Fibroblast of lung (primary cell): ENCODE measurements around the gene DLG2. TPM values are rescaled to one million over a fixed set of nuclear protein-coding genes. Genes with fewer than 3 reads are reported as not detected.

Experiments used
- DNase-seq, 2 donors: peaks; one replicate each; pipeline versions ENCODE4 v3.0.0 to v3.0.0-alpha.2; 2010; ENCODE audit warnings: low read depth in 2 of 2
- H2AFZ ChIP-seq: 2 replicates; pipeline ENCODE4 v1.5.1; 2012; ENCODE audit warnings: low read length, control low read depth, inconsistent platforms
- H3K27ac ChIP-seq: 2 replicates; pipeline ENCODE4 v1.5.1; 2011; ENCODE audit warnings: low read length, control low read depth; ENCODE audit not compliant: insufficient read depth
- H3K27me3 ChIP-seq: 2 replicates; pipeline ENCODE4 v1.5.1; 2011; ENCODE audit warnings: mild to moderate bottlenecking, low read length; ENCODE audit not compliant: control insufficient read depth, insufficient read depth
- H3K36me3 ChIP-seq: 2 replicates; pipeline ENCODE4 v1.5.1; 2011; ENCODE audit warnings: low read length; ENCODE audit not compliant: control insufficient read depth, insufficient read depth
- H3K4me1 ChIP-seq: 2 replicates; pipeline ENCODE4 v1.5.1; 2011; ENCODE audit warnings: low read length; ENCODE audit not compliant: control insufficient read depth, insufficient read depth; ENCODE audit errors: extremely low read depth
- H3K4me2 ChIP-seq: 2 replicates; pipeline ENCODE4 v1.5.1; 2011; ENCODE audit warnings: low read length, control low read depth; ENCODE audit not compliant: insufficient read depth; ENCODE audit errors: extremely low read depth
- H3K4me3 ChIP-seq, 4 experiments: fragments of 200-600 bp in 1 of 4; sonication (generic) in 1 of 4; replicated peaks in 1 of 4; 2 replicates each; pipeline ENCODE4 v1.5.1; 2011 to 2016; ENCODE audit warnings: low read length in 4 of 4, low read depth in 3 of 4, mild to moderate bottlenecking in 3 of 4, control low read depth in 2 of 4, inconsistent platforms in 1 of 4, mixed read lengths in 1 of 4; ENCODE audit not compliant: insufficient read depth in 1 of 4; ENCODE audit errors: control extremely low read depth in 1 of 4
- H3K79me2 ChIP-seq: 2 replicates; pipeline ENCODE4 v1.5.1; 2012; ENCODE audit warnings: mild to moderate bottlenecking, low read length, inconsistent platforms; ENCODE audit not compliant: control insufficient read depth, insufficient read depth
- H3K9ac ChIP-seq: 2 replicates; pipeline ENCODE4 v1.5.1; 2011; ENCODE audit warnings: mild to moderate bottlenecking, low read length, control low read depth; ENCODE audit not compliant: insufficient read depth
- H3K9me3 ChIP-seq: 2 replicates; pipeline ENCODE4 v1.5.1; 2012; ENCODE audit warnings: low read depth, low read length; ENCODE audit not compliant: control insufficient read depth, insufficient read depth
- H4K20me1 ChIP-seq: 2 replicates; pipeline ENCODE4 v1.5.1; 2011; ENCODE audit warnings: low read length; ENCODE audit not compliant: control insufficient read depth, insufficient read depth; ENCODE audit errors: extremely low read depth
- CTCF ChIP-seq, 2 donors: IDR thresholded peaks in 1 of 2; conservative IDR thresholded peaks in 1 of 2; 1 replicate in 1 of 2; 2 replicates in 1 of 2; pipeline ENCODE4 v1.5.1; 2011 to 2012; ENCODE audit warnings: low read length in 2 of 2, control low read depth in 1 of 2, inconsistent platforms in 1 of 2, low read depth in 1 of 2, mild to moderate bottlenecking in 1 of 2
- EZH2 ChIP-seq: IDR thresholded peaks from 2 replicates; pipeline ENCODE4 v1.5.1; 2012; ENCODE audit warnings: low read length, control low read depth, mild to moderate bottlenecking; ENCODE audit errors: missing control alignments
- polyA plus RNA-seq, 2 donors: library from polyadenylated mRNA; depleted of rRNA in 1 of 2; stranded (reverse) in 1 of 2; unstranded in 1 of 2; fragments of >200 nt; gene quantifications; 2 replicates each; pipeline ENCODE4 v1.2.1, GENCODE V29; 2011 to 2012; ENCODE audit warnings: missing spikeins in 1 of 2
- total RNA-seq: library from RNA; depleted of rRNA; stranded (reverse); fragments of >200 nt; gene quantifications from 2 replicates; pipeline ENCODE4 v1.2.1, GENCODE V29; 2014

Gene DLG2
- total and polyA plus RNA-seq, 2 donors (not counting 1 experiment from before 2014, with no cell fraction given): 0.77 to 2.3 TPM

GRCh38 chr11:83725728-83726127 is 1901.4 kb downstream of the DLG2 start:
- no peak overlapping the region for H3K27ac ChIP-seq
- peaks cover 2% of the 10 kb centered on the region for H3K27me3 ChIP-seq
- TF ChIP-seq CTCF (conservative IDR thresholded peaks at IDR 0.05 in 1 of 2, IDR thresholded peaks at IDR 0.05 in 1 of 2; ENCODE audit: low read depth in 1 of 2, low read length in 2 of 2): no peak
- no peak for TF ChIP-seq EZH2
- H3K36me3 ChIP-seq: no peaks in the 10 kb centered on the region
- no peaks in the 10 kb centered on the region for H3K79me2 ChIP-seq
- H3K4me2 ChIP-seq: no peak overlapping the region
- H2AFZ ChIP-seq: no peak overlapping the region
- H3K9ac ChIP-seq: no peak overlapping the region
- H3K4me3 ChIP-seq: no peak overlapping the region
- no peaks in the 10 kb centered on the region for H3K9me3 ChIP-seq
- H3K4me1 ChIP-seq: no peaks in the 10 kb centered on the region
- DNase-seq: peak in 1 of 2 donors; percentile 30
- H4K20me1 ChIP-seq: no peaks in the 10 kb centered on the region

- H3K36me3 ChIP-seq: no peaks in the 10 kb centered on the region
- H3K27me3 ChIP-seq: peaks cover 2% of the 10 kb centered on the region
- TF ChIP-seq EZH2 (no peak), CTCF (conservative IDR thresholded peaks at IDR 0.05 in 1 of 2, IDR thresholded peaks at IDR 0.05 in 1 of 2; ENCODE audit: low read depth in 1 of 2, low read length in 2 of 2) (no peak)
- no peaks in the 10 kb centered on the region for H3K4me1 ChIP-seq
- H3K9ac ChIP-seq: no peak overlapping the region
- no peak overlapping the region for H3K4me2 ChIP-seq
- no peak overlapping the region for H2AFZ ChIP-seq
- no peaks in the 10 kb centered on the region for H4K20me1 ChIP-seq
- no peaks in the 10 kb centered on the region for H3K9me3 ChIP-seq
- H3K4me3 ChIP-seq: peak overlapping the region in 1 of 4 experiments; percentile 15
- no peak overlapping the region for H3K27ac ChIP-seq
- H3K79me2 ChIP-seq: no peaks in the 10 kb centered on the region
- peak in 1 of 2 donors; percentile 6 for DNase-seq
Observed at GRCh38 chr11:83725269-83725560, 1901.9 kb downstream of the DLG2 start.

- peak; percentile 50 to 79 for DNase-seq
- no peak overlapping the region for H3K27ac ChIP-seq
- TF ChIP-seq EZH2 (no peak), CTCF (conservative IDR thresholded peaks at IDR 0.05 in 1 of 2, IDR thresholded peaks at IDR 0.05 in 1 of 2; ENCODE audit: low read depth in 1 of 2, low read length in 2 of 2) (peak; percentile 57)
- no peaks in the 10 kb centered on the region for H3K9me3 ChIP-seq
- H4K20me1 ChIP-seq: no peaks in the 10 kb centered on the region
- H3K79me2 ChIP-seq: no peaks in the 10 kb centered on the region
- peak overlapping the region; percentile 67 for H2AFZ ChIP-seq
- H3K36me3 ChIP-seq: no peaks in the 10 kb centered on the region
- no peak overlapping the region for H3K9ac ChIP-seq
- H3K4me3 ChIP-seq: peak overlapping the region; percentile 30 to 47 (median 42)
- H3K4me1 ChIP-seq: no peaks in the 10 kb centered on the region
- peak overlapping the region; percentile 81 for H3K4me2 ChIP-seq
- H3K27me3 ChIP-seq: peaks cover 2% of the 10 kb centered on the region
Observed at GRCh38 chr11:83723999-83724398, 1903.1 kb downstream of the DLG2 start.
